GM23338 (cell line): Measurements from ENCODE around the gene MMP13. TPM values are rescaled to one million over a fixed set of nuclear protein-coding genes. Genes with fewer than 3 reads are reported as not detected.

ENCODE experiments used
- ATAC-seq: fragments of 200-7000 bp; cut with Tn5 transposase; 3 replicates; pipeline ENCODE4 v1.9.1; 2020
- DNase-seq: peaks from one replicate; pipeline ENCODE4 v3.0.0-alpha.2; 2015; ENCODE audit warnings: low spot score
- H2AFZ ChIP-seq: fragments of 200-600 bp; sonication (generic); 2 replicates; pipeline ENCODE4 v1.8.0; 2016; ENCODE audit warnings: antibody characterized with exemption, mild to moderate bottlenecking, moderate library complexity
- H3F3A ChIP-seq: fragments of 200-600 bp; sonication (generic); replicated peaks from 2 replicates; pipeline ENCODE4 v1.8.0; 2017; ENCODE audit warnings: antibody characterized with exemption, mixed run types, low read depth
- H3K27ac ChIP-seq: fragments of 200-600 bp; sonication (generic); 2 replicates; pipeline ENCODE4 v1.6.1; 2016; ENCODE audit warnings: low read depth
- H3K27me3 ChIP-seq: fragments of 200-600 bp; sonication (generic); 2 replicates; pipeline ENCODE4 v1.8.0; 2016; ENCODE audit warnings: mild to moderate bottlenecking, mixed run types, moderate library complexity; ENCODE audit not compliant: insufficient read depth
- H3K36me3 ChIP-seq: fragments of 200-600 bp; sonication (generic); 2 replicates; pipeline ENCODE4 v1.8.0; 2016; ENCODE audit warnings: mild to moderate bottlenecking; ENCODE audit not compliant: insufficient read depth
- H3K4me1 ChIP-seq: fragments of 200-600 bp; sonication (generic); 2 replicates; pipeline ENCODE4 v1.8.0; 2016; ENCODE audit warnings: mild to moderate bottlenecking, moderate library complexity; ENCODE audit not compliant: insufficient read depth
- H3K4me2 ChIP-seq: fragments of 200-600 bp; sonication (generic); 2 replicates; pipeline ENCODE4 v1.7.1; 2017; ENCODE audit warnings: mixed run types
- H3K4me3 ChIP-seq: fragments of 200-600 bp; sonication (generic); 2 replicates; pipeline ENCODE4 v1.6.1; 2016; ENCODE audit warnings: mixed run types
- H3K79me2 ChIP-seq: fragments of 200-600 bp; sonication (generic); replicated peaks from 2 replicates; pipeline ENCODE4 v1.8.0; 2017; ENCODE audit warnings: mild to moderate bottlenecking; ENCODE audit not compliant: insufficient read depth
- H3K9me2 ChIP-seq: fragments of 200-600 bp; sonication (generic); 2 replicates; pipeline ENCODE4 v1.8.0; 2017; ENCODE audit not compliant: insufficient read depth
- H4K20me1 ChIP-seq: fragments of 200-600 bp; sonication (generic); replicated peaks from 2 replicates; pipeline ENCODE4 v1.8.0; 2017; ENCODE audit warnings: mild to moderate bottlenecking; ENCODE audit not compliant: insufficient read depth
- H3K27ac Mint-ChIP-seq: 2 replicates; pipeline ENCODE4 v1.8.0; 2020; ENCODE audit warnings: inconsistent platforms, mild to moderate bottlenecking, moderate library complexity, mixed read lengths
- H3K27me3 Mint-ChIP-seq: 3 replicates; pipeline ENCODE4 v1.8.0; 2022; ENCODE audit warnings: low read depth, mild to moderate bottlenecking, moderate library complexity, mixed read lengths, inconsistent platforms; ENCODE audit not compliant: insufficient read depth, poor library complexity
- H3K36me3 Mint-ChIP-seq: 3 replicates; pipeline ENCODE4 v1.8.0; 2021; ENCODE audit warnings: low read depth, mild to moderate bottlenecking, inconsistent platforms, moderate library complexity, mixed read lengths
- H3K4me1 Mint-ChIP-seq: 3 replicates; pipeline ENCODE4 v1.8.0; 2020; ENCODE audit warnings: mild to moderate bottlenecking, inconsistent platforms, mixed read lengths
- H3K4me3 Mint-ChIP-seq: 3 replicates; pipeline ENCODE4 v1.8.0; 2021; ENCODE audit warnings: moderate library complexity, mild to moderate bottlenecking, inconsistent platforms, mixed read lengths
- H3K9me3 Mint-ChIP-seq: 3 replicates; pipeline ENCODE4 v1.8.0; 2020; ENCODE audit warnings: moderate library complexity, mild to moderate bottlenecking, inconsistent platforms, mixed read lengths
- EZH2 ChIP-seq: fragments of 200-600 bp; sonication (generic); IDR thresholded peaks from one replicate; pipeline ENCODE4 v1.8.0; 2017; ENCODE audit warnings: antibody characterized with exemption, mild to moderate bottlenecking, low read depth; ENCODE audit not compliant: unreplicated experiment
- EZH2phosphoT487 ChIP-seq: fragments of 200-600 bp; sonication (generic); IDR thresholded peaks from one replicate; pipeline ENCODE4 v1.8.1; 2018; ENCODE audit warnings: antibody characterized with exemption; ENCODE audit not compliant: unreplicated experiment
- JUNB ChIP-seq: IDR thresholded peaks from one replicate; pipeline ENCODE4 v1.6.1; 2016; ENCODE audit warnings: antibody characterized with exemption; ENCODE audit not compliant: unreplicated experiment
- POLR2AphosphoS5 ChIP-seq: IDR thresholded peaks from 2 replicates; pipeline ENCODE4 v1.6.1; 2016; ENCODE audit warnings: antibody characterized with exemption, low read depth
- REST ChIP-seq: IDR thresholded peaks from one replicate; pipeline ENCODE4 v1.6.1; 2018; ENCODE audit warnings: antibody characterized with exemption; ENCODE audit not compliant: unreplicated experiment
- STAT1 ChIP-seq: IDR thresholded peaks from one replicate; pipeline ENCODE4 v1.6.1; 2016; ENCODE audit warnings: antibody characterized with exemption; ENCODE audit not compliant: unreplicated experiment
- ZNF114 ChIP-seq: fragments of 250-450 bp; sonication (Bioruptor Pico); IDR thresholded peaks from 2 replicates; pipeline ENCODE4 v1.5.0; 2020; ENCODE audit warnings: mild to moderate bottlenecking, moderate library complexity
- ZNF331 ChIP-seq: fragments of 250-450 bp; sonication (Bioruptor Pico); IDR thresholded peaks from 2 replicates; pipeline ENCODE4 v1.5.0; 2020; ENCODE audit warnings: low read depth, mild to moderate bottlenecking, moderate library complexity
- polyA plus RNA-seq: library from polyadenylated mRNA; unstranded; fragments of >200 nt; fragmentation: Nextera tagmentation; extraction: Ambion mirVana; gene quantifications from 2 replicates; pipeline ENCODE4 v1.2.1, GENCODE V29; 2016
- total RNA-seq: library from RNA; depleted of rRNA; stranded (reverse); fragments of >200 nt; shearing (Covaris generic); gene quantifications from 2 replicates; pipeline ENCODE4 v1.2.3, GENCODE V29; 2014

MMP13 gene
- total and polyA plus RNA-seq, 2 experiments from 2014 or later, result not detected

GRCh38 chr11:102957953-102958352 is 2.4 kb upstream of the MMP13 start (continued):
- TF ChIP-seq REST (no peak), ZNF331 (CRISPR knock-in tag) (no peak), EZH2phosphoT487 (no peak)

- Mint-ChIP-seq H3K9me3 (no peaks in the 10 kb centered on the region), H3K4me1 (no peaks in the 10 kb centered on the region), H3K27ac (no peak overlapping the region), H3K27me3 (no peaks in the 10 kb centered on the region), H3K36me3 (no peaks in the 10 kb centered on the region), H3K4me3 (no peak overlapping the region)
- Histone ChIP-seq H3K27ac (no peak overlapping the region), H4K20me1 (no peaks in the 10 kb centered on the region), H3K4me2 (no peak overlapping the region), H3K9me2 (no peaks in the 10 kb centered on the region), H3F3A (no peaks in the 10 kb centered on the region), H3K27me3 (no peaks in the 10 kb centered on the region), H3K79me2 (no peaks in the 10 kb centered on the region), H3K36me3 (no peaks in the 10 kb centered on the region), H2AFZ (no peak overlapping the region), H3K4me3 (no peak overlapping the region), H3K4me1 (no peaks in the 10 kb centered on the region)
- TF ChIP-seq POLR2AphosphoS5, result no peak
- TF ChIP-seq ZNF114 (CRISPR knock-in tag), result no peak
- TF ChIP-seq STAT1, result no peak
- DNase-seq (no peak), ATAC-seq (no peak)
These were observed 4.9 kb downstream of the MMP13 start for GRCh38 chr11:102950622-102951081.

GRCh38 chr11:102946237-102946636 is 9.3 kb downstream of the MMP13 start:
- Mint-ChIP-seq H3K9me3 (no peaks in the 10 kb centered on the region), H3K4me1 (no peaks in the 10 kb centered on the region), H3K27me3 (no peaks in the 10 kb centered on the region), H3K36me3 (no peaks in the 10 kb centered on the region), H3K4me3 (no peak overlapping the region), H3K27ac (no peak overlapping the region)
- no peak overlapping the region for H2AFZ ChIP-seq
- H3K27ac ChIP-seq, result no peak overlapping the region
- no peaks in the 10 kb centered on the region for H3K36me3 ChIP-seq
- DNase-seq (no peak), ATAC-seq (no peak)
- H3K4me1 ChIP-seq, result no peaks in the 10 kb centered on the region
- H4K20me1 ChIP-seq, result no peaks in the 10 kb centered on the region
- no peak overlapping the region for H3K4me2 ChIP-seq
- no peaks in the 10 kb centered on the region for H3F3A ChIP-seq
- no peaks in the 10 kb centered on the region for H3K27me3 ChIP-seq
- H3K9me2 ChIP-seq, result no peaks in the 10 kb centered on the region
- H3K4me3 ChIP-seq, result no peak overlapping the region
- no peaks in the 10 kb centered on the region for H3K79me2 ChIP-seq
- TF ChIP-seq ZNF114 (CRISPR knock-in tag), result no peak
- no peak for TF ChIP-seq EZH2
- no peak for TF ChIP-seq POLR2AphosphoS5
- no peak for TF ChIP-seq REST
- no peak for TF ChIP-seq JUNB
- TF ChIP-seq STAT1, result no peak
